Smooth muscle cell (in vitro differentiated cells): Measurements from ENCODE around the gene BEND7. TPM values are rescaled to one million over a fixed set of nuclear protein-coding genes. Genes with fewer than 3 reads are reported as not detected.
"Not testable (repeated sequence)": the region's sequence is repeated elsewhere in the genome, so short reads cannot be mapped to it uniquely, and the experiment has no call there.

ENCODE experiments used
- DNase-seq: peaks from one replicate; lab custom pipeline; 2025; ENCODE audit not compliant: unreplicated experiment; lab: John Stamatoyannopoulos, UW
- H2AFZ ChIP-seq: fragments of 200-600 bp; sonication (generic); 2 replicates; pipeline ENCODE4 v1.6.0; 2016; ENCODE audit warnings: antibody characterized with exemption, low read depth, mild to moderate bottlenecking
- H3F3A ChIP-seq: fragments of 200-600 bp; sonication (generic); 2 replicates; pipeline ENCODE4 v1.6.0; 2017; ENCODE audit warnings: antibody characterized with exemption, low read depth
- H3K27ac ChIP-seq: fragments of 200-600 bp; sonication (generic); 2 replicates; pipeline ENCODE4 v1.5.1; 2016; ENCODE audit warnings: low read depth, mild to moderate bottlenecking
- H3K27me3 ChIP-seq: fragments of 200-600 bp; sonication (generic); 2 replicates; pipeline ENCODE4 v1.6.1; 2016; ENCODE audit warnings: low read depth, mild to moderate bottlenecking
- H3K36me3 ChIP-seq: fragments of 200-600 bp; sonication (generic); 2 replicates; pipeline ENCODE4 v1.5.1; 2016; ENCODE audit warnings: low read depth
- H3K4me1 ChIP-seq: fragments of 200-600 bp; sonication (generic); 2 replicates; pipeline ENCODE4 v1.5.1; 2016; ENCODE audit warnings: low read depth
- H3K4me2 ChIP-seq: fragments of 200-600 bp; sonication (generic); 2 replicates; pipeline ENCODE4 v1.6.0; 2016; ENCODE audit warnings: mild to moderate bottlenecking
- H3K4me3 ChIP-seq: fragments of 200-600 bp; sonication (generic); 2 replicates; pipeline ENCODE4 v1.5.1; 2016; ENCODE audit warnings: mild to moderate bottlenecking
- H3K79me2 ChIP-seq: fragments of 200-600 bp; sonication (generic); 2 replicates; pipeline ENCODE4 v1.6.0; 2016; ENCODE audit warnings: low read depth, mild to moderate bottlenecking
- H3K9ac ChIP-seq: fragments of 200-600 bp; sonication (generic); 2 replicates; pipeline ENCODE4 v1.6.0; 2016; ENCODE audit warnings: low read depth
- H3K9me3 ChIP-seq: fragments of 200-600 bp; sonication (generic); replicated peaks from 2 replicates; pipeline ENCODE4 v1.5.1; 2016; ENCODE audit warnings: low read depth
- H4K20me1 ChIP-seq: fragments of 200-600 bp; sonication (generic); 2 replicates; pipeline ENCODE4 v1.6.0; 2016; ENCODE audit warnings: low read depth
- CTCF ChIP-seq: fragments of 200-600 bp; sonication (generic); IDR thresholded peaks from 2 replicates; pipeline ENCODE4 v1.5.1; 2017; ENCODE audit warnings: borderline replicate concordance, mild to moderate bottlenecking, antibody characterized with exemption; ENCODE audit not compliant: insufficient read depth, poor library complexity, severe bottlenecking
- WGBS: methylation state at CpG from one replicate; pipeline ENCODE4 v1.1.7; 2016; ENCODE audit warnings: low lambda C conversion rate; 5-methylcytosine and 5-hydroxymethylcytosine counted together
- polyA plus RNA-seq: library from polyadenylated mRNA; unstranded; fragments of >200 nt; fragmentation: Nextera tagmentation; extraction: Ambion mirVana; gene quantifications from 2 replicates; pipeline ENCODE4 v1.2.1, GENCODE V29; 2016
- total RNA-seq: library from RNA; depleted of rRNA; stranded (reverse); fragments of >200 nt; gene quantifications from 2 replicates; pipeline ENCODE4 v1.2.3, GENCODE V29; 2014

BEND7 gene
- total and polyA plus RNA-seq, 2 experiments from 2014 or later: 1.7 to 5.8 TPM

- no peak overlapping the region for H3K4me2 ChIP-seq
- no peaks in the 10 kb centered on the region for H3K27me3 ChIP-seq
- no peaks in the 10 kb centered on the region for H3K9me3 ChIP-seq
- no peaks in the 10 kb centered on the region for H4K20me1 ChIP-seq
- WGBS: 95% methylated on average over 3 of the region's 3 CpGs
- no peaks in the 10 kb centered on the region for H3K4me1 ChIP-seq
- H3K27ac ChIP-seq: no peak overlapping the region
- no peak overlapping the region for H3K9ac ChIP-seq
- H3K36me3 ChIP-seq: no peaks in the 10 kb centered on the region
- no peak for TF ChIP-seq CTCF
- H3F3A ChIP-seq: no peaks in the 10 kb centered on the region
- H3K79me2 ChIP-seq: no peaks in the 10 kb centered on the region
- DNase-seq: no peak
- H3K4me3 ChIP-seq: no peak overlapping the region
- no peak overlapping the region for H2AFZ ChIP-seq
Measured at GRCh38 chr10:13412894-13413293, 115.9 kb downstream of the BEND7 start.

- Histone ChIP-seq H3K9ac (no peak overlapping the region), H3K36me3 (no peaks in the 10 kb centered on the region), H3K4me3 (no peak overlapping the region), H3K27ac (no peak overlapping the region), H3K9me3 (no peaks in the 10 kb centered on the region), H3F3A (peaks cover 3% of the 10 kb centered on the region), H3K79me2 (no peaks in the 10 kb centered on the region), H3K4me1 (no peaks in the 10 kb centered on the region), H3K4me2 (no peak overlapping the region), H3K27me3 (no peaks in the 10 kb centered on the region), H2AFZ (no peak overlapping the region), H4K20me1 (no peaks in the 10 kb centered on the region)
- TF ChIP-seq CTCF: no peak
- WGBS: 56% methylated on average over 5 of the region's 5 CpGs
- no peak for DNase-seq
Measured at GRCh38 chr10:13404791-13405190, 124.0 kb downstream of the BEND7 start.

GRCh38 chr10:13404305-13404759 lies 124.5 kb downstream of the BEND7 start:
- DNase-seq: no peak
- no peak overlapping the region for H3K9ac ChIP-seq
- H3F3A ChIP-seq: peaks cover 3% of the 10 kb centered on the region
- H3K27me3 ChIP-seq: no peaks in the 10 kb centered on the region
- no peaks in the 10 kb centered on the region for H3K36me3 ChIP-seq
- H2AFZ ChIP-seq: no peak overlapping the region
- H3K4me3 ChIP-seq: no peak overlapping the region
- no peak for TF ChIP-seq CTCF
- H3K4me2 ChIP-seq: peak overlapping the region; percentile 28
- H3K27ac ChIP-seq: peak overlapping the region; percentile 3
- no peaks in the 10 kb centered on the region for H3K9me3 ChIP-seq
- no peaks in the 10 kb centered on the region for H3K79me2 ChIP-seq
- no peaks in the 10 kb centered on the region for H3K4me1 ChIP-seq
- H4K20me1 ChIP-seq: no peaks in the 10 kb centered on the region
- 47% methylated on average over 3 of the region's 3 CpGs for WGBS

- H4K20me1 ChIP-seq, DNase-seq, H3K4me2 ChIP-seq, H3K27me3 ChIP-seq, H3K4me1 ChIP-seq, H3K27ac ChIP-seq, H3K79me2 ChIP-seq, H3K9ac ChIP-seq, H3K9me3 ChIP-seq, H2AFZ ChIP-seq, H3K4me3 ChIP-seq, H3F3A ChIP-seq, H3K36me3 ChIP-seq: not testable (repeated sequence)
- WGBS: 80% methylated on average over 7 of the region's 7 CpGs
Measured at GRCh38 chr10:13403426-13403825, 125.4 kb downstream of the BEND7 start.
